IPS-15b (cell line): Measurements from ENCODE around the gene GNAQ.

ENCODE experiments used
- H3K27me3 ChIP-seq: one replicate; pipeline ENCODE4 v1.6.1; 2013; ENCODE audit warnings: low read length; ENCODE audit not compliant: control insufficient read depth, insufficient read depth
- H3K36me3 ChIP-seq: one replicate; pipeline ENCODE4 v1.6.1; 2013; ENCODE audit warnings: low read length; ENCODE audit not compliant: control insufficient read depth, insufficient read depth
- H3K4me1 ChIP-seq: one replicate; pipeline ENCODE4 v1.6.1; 2013; ENCODE audit warnings: mild to moderate bottlenecking, low read length; ENCODE audit not compliant: control insufficient read depth, insufficient read depth
- H3K4me3 ChIP-seq: one replicate; pipeline ENCODE4 v1.5.1; 2013; ENCODE audit warnings: low read depth, low read length
- H3K9ac ChIP-seq: one replicate; pipeline ENCODE4 v1.6.1; 2013; ENCODE audit warnings: low read depth, mild to moderate bottlenecking, low read length
- H3K9me3 ChIP-seq: one replicate; pipeline ENCODE4 v1.6.1; 2013; ENCODE audit warnings: mild to moderate bottlenecking, low read length; ENCODE audit not compliant: control insufficient read depth, insufficient read depth

Gene GNAQ

GRCh38 chr9:77996696-77997095 is 34.9 kb downstream of the GNAQ start:
- no peak overlapping the region for H3K4me3 ChIP-seq

GRCh38 chr9:77991191-77991590 is 40.4 kb downstream of the GNAQ start:
- Histone ChIP-seq H3K4me3 (no peak overlapping the region), H3K27me3 (no peaks in the 10 kb centered on the region), H3K36me3 (no peaks in the 10 kb centered on the region)

More at GRCh38 chr9:77996696-77997095, 34.9 kb downstream of the GNAQ start:
- Histone ChIP-seq H3K9me3 (no peaks in the 10 kb centered on the region), H3K4me1 (no peaks in the 10 kb centered on the region), H3K36me3 (no peaks in the 10 kb centered on the region), H3K27me3 (no peaks in the 10 kb centered on the region), H3K9ac (no peak overlapping the region)

GRCh38 chr9:77989909-77990308 is 41.7 kb downstream of the GNAQ start:
- Histone ChIP-seq H3K4me1 (no peaks in the 10 kb centered on the region), H3K9me3 (no peaks in the 10 kb centered on the region), H3K27me3 (no peaks in the 10 kb centered on the region), H3K4me3 (no peak overlapping the region), H3K36me3 (no peaks in the 10 kb centered on the region), H3K9ac (no peak overlapping the region)

More at GRCh38 chr9:77991191-77991590, 40.4 kb downstream of the GNAQ start:
- Histone ChIP-seq H3K4me1 (no peaks in the 10 kb centered on the region), H3K9me3 (no peaks in the 10 kb centered on the region), H3K9ac (no peak overlapping the region)

GRCh38 chr9:77989458-77989857 is 42.2 kb downstream of the GNAQ start:
- no peak overlapping the region for H3K9ac ChIP-seq
- no peak overlapping the region for H3K4me3 ChIP-seq
- H3K36me3 ChIP-seq: no peaks in the 10 kb centered on the region
- H3K9me3 ChIP-seq: no peaks in the 10 kb centered on the region
- no peaks in the 10 kb centered on the region for H3K4me1 ChIP-seq
- H3K27me3 ChIP-seq: no peaks in the 10 kb centered on the region

GRCh38 chr9:77988630-77989029 is 43.0 kb downstream of the GNAQ start:
- H3K36me3 ChIP-seq: no peaks in the 10 kb centered on the region

GRCh38 chr9:77987880-77988525 is 43.6 kb downstream of the GNAQ start:
- Histone ChIP-seq H3K9me3 (no peaks in the 10 kb centered on the region), H3K4me1 (no peaks in the 10 kb centered on the region), H3K36me3 (no peaks in the 10 kb centered on the region), H3K4me3 (no peak overlapping the region), H3K27me3 (no peaks in the 10 kb centered on the region), H3K9ac (no peak overlapping the region)

More at GRCh38 chr9:77988630-77989029, 43.0 kb downstream of the GNAQ start:
- H3K4me3 ChIP-seq: no peak overlapping the region
- no peak overlapping the region for H3K9ac ChIP-seq
- H3K9me3 ChIP-seq: no peaks in the 10 kb centered on the region
- no peaks in the 10 kb centered on the region for H3K27me3 ChIP-seq
- no peaks in the 10 kb centered on the region for H3K4me1 ChIP-seq

GRCh38 chr9:77987081-77987656 is 44.4 kb downstream of the GNAQ start:
- Histone ChIP-seq H3K9ac (no peak overlapping the region), H3K36me3 (no peaks in the 10 kb centered on the region), H3K4me3 (no peak overlapping the region), H3K9me3 (no peaks in the 10 kb centered on the region), H3K27me3 (no peaks in the 10 kb centered on the region), H3K4me1 (no peaks in the 10 kb centered on the region)

- no peak overlapping the region for H3K4me3 ChIP-seq
- H3K27me3 ChIP-seq: no peaks in the 10 kb centered on the region
- no peaks in the 10 kb centered on the region for H3K9me3 ChIP-seq
- no peaks in the 10 kb centered on the region for H3K4me1 ChIP-seq
- H3K9ac ChIP-seq: no peak overlapping the region
- no peaks in the 10 kb centered on the region for H3K36me3 ChIP-seq
These were observed 45.6 kb downstream of the GNAQ start for GRCh38 chr9:77985996-77986395.

- no peaks in the 10 kb centered on the region for H3K9me3 ChIP-seq
- H3K4me3 ChIP-seq: no peak overlapping the region
- no peaks in the 10 kb centered on the region for H3K27me3 ChIP-seq
- H3K36me3 ChIP-seq: no peaks in the 10 kb centered on the region
- H3K4me1 ChIP-seq: peaks cover 8% of the 10 kb centered on the region
- no peak overlapping the region for H3K9ac ChIP-seq
These were observed 48.3 kb downstream of the GNAQ start for GRCh38 chr9:77983320-77983662.

- Histone ChIP-seq H3K9me3 (no peaks in the 10 kb centered on the region), H3K27me3 (no peaks in the 10 kb centered on the region), H3K36me3 (no peaks in the 10 kb centered on the region), H3K4me1 (peaks cover 11% of the 10 kb centered on the region), H3K9ac (no peak overlapping the region), H3K4me3 (no peak overlapping the region)
These were observed 48.9 kb downstream of the GNAQ start for GRCh38 chr9:77982581-77983319.

GRCh38 chr9:77981907-77982306 is 49.7 kb downstream of the GNAQ start:
- no peaks in the 10 kb centered on the region for H3K27me3 ChIP-seq
- no peaks in the 10 kb centered on the region for H3K9me3 ChIP-seq
- H3K9ac ChIP-seq: no peak overlapping the region
- no peaks in the 10 kb centered on the region for H3K36me3 ChIP-seq
- H3K4me1 ChIP-seq: peaks cover 16% of the 10 kb centered on the region
- no peak overlapping the region for H3K4me3 ChIP-seq

- Histone ChIP-seq H3K4me1 (peaks cover 16% of the 10 kb centered on the region), H3K4me3 (no peak overlapping the region)
These were observed 50.3 kb downstream of the GNAQ start for GRCh38 chr9:77981332-77981731.

More at GRCh38 chr9:77981332-77981731, 50.3 kb downstream of the GNAQ start:
- Histone ChIP-seq H3K9me3 (no peaks in the 10 kb centered on the region), H3K27me3 (no peaks in the 10 kb centered on the region), H3K36me3 (no peaks in the 10 kb centered on the region), H3K9ac (no peak overlapping the region)
